HepG2 (cell line): ENCODE data around the gene ACAA2. TPM values are rescaled to one million over a fixed set of nuclear protein-coding genes. Genes with fewer than 3 reads are reported as not detected.
A peak's percentile ranks its signal among the peaks of the same experiment; 100 is the strongest.

Experiments
- CHCHD3 ChIP-seq: sonication (generic); formaldehyde crosslinking; IDR thresholded peaks from 2 replicates; pipeline ENCODE4 v1.8.0; 2022; ENCODE audit warnings: mild to moderate bottlenecking, missing genetic modification reagents, moderate library complexity
- CREB3 ChIP-seq: sonication (generic); formaldehyde crosslinking; IDR thresholded peaks from 2 replicates; pipeline ENCODE4 v1.5.0; 2020; ENCODE audit warnings: missing genetic modification reagents
- FOXO1 ChIP-seq: sonication (generic); formaldehyde crosslinking; IDR thresholded peaks from 2 replicates; pipeline ENCODE4 v1.4.0; 2020; ENCODE audit warnings: missing genetic modification reagents
- GATAD1 ChIP-seq: IDR thresholded peaks from 2 replicates; pipeline ENCODE4 v1.6.1; 2016; ENCODE audit warnings: missing genetic modification reagents, missing compliant biosample characterization
- HHEX ChIP-seq: IDR thresholded peaks from 2 replicates; pipeline ENCODE4 v1.6.1; 2016; ENCODE audit warnings: control low read depth
- HNF1B ChIP-seq: sonication (generic); formaldehyde crosslinking; IDR thresholded peaks from 2 replicates; pipeline ENCODE4 v1.5.1; 2020; ENCODE audit warnings: mild to moderate bottlenecking, moderate library complexity, missing genetic modification reagents
- HOXA7 ChIP-seq: sonication (generic); formaldehyde crosslinking; IDR thresholded peaks from 2 replicates; pipeline ENCODE4 v1.8.1; 2022; ENCODE audit warnings: mild to moderate bottlenecking, missing genetic modification reagents, moderate library complexity
- JUND ChIP-seq: sonication (generic); formaldehyde crosslinking; IDR thresholded peaks from 2 replicates; pipeline ENCODE4 v1.8.0; 2022; ENCODE audit warnings: mild to moderate bottlenecking, missing genetic modification reagents
- KLF13 ChIP-seq: sonication (generic); formaldehyde crosslinking; IDR thresholded peaks from 2 replicates; pipeline ENCODE4 v1.4.0; 2020; ENCODE audit warnings: mild to moderate bottlenecking, missing genetic modification reagents
- MEF2D ChIP-seq: sonication (generic); formaldehyde crosslinking; IDR thresholded peaks from 2 replicates; pipeline ENCODE4 v1.5.1; 2020; ENCODE audit warnings: mild to moderate bottlenecking, missing genetic modification reagents
- MEIS2 ChIP-seq: sonication (generic); formaldehyde crosslinking; IDR thresholded peaks from 2 replicates; pipeline ENCODE4 v1.9.0; 2021; ENCODE audit warnings: mild to moderate bottlenecking, missing genetic modification reagents
- RARA ChIP-seq: IDR thresholded peaks from 2 replicates; pipeline ENCODE4 v1.6.1; 2016; ENCODE audit warnings: missing genetic modification reagents, missing compliant biosample characterization
- RBM39 ChIP-seq: fragments of 200-400 bp; formaldehyde crosslinking; IDR thresholded peaks from one replicate; pipeline ENCODE4 v1.6.1; 2018; ENCODE audit warnings: antibody characterized with exemption, mild to moderate bottlenecking, low read depth, low read length; ENCODE audit not compliant: poor library complexity, severe bottlenecking
- REL ChIP-seq: sonication (generic); formaldehyde crosslinking; conservative IDR thresholded peaks from 2 replicates; pipeline ENCODE4 v1.8.0; 2022; ENCODE audit warnings: mild to moderate bottlenecking, missing genetic modification reagents, moderate library complexity
- SP1 ChIP-seq, 2 experiments: fragments of 450-650 bp in 1 of 2; sonication (generic) in 1 of 2; formaldehyde crosslinking in 1 of 2; IDR thresholded peaks; 2 replicates each; pipeline versions ENCODE4 v1.4.0 to v1.6.1; 2016 to 2020; ENCODE audit warnings: missing genetic modification reagents in 1 of 2
- THAP7 ChIP-seq: sonication (generic); formaldehyde crosslinking; IDR thresholded peaks from 2 replicates; pipeline ENCODE4 v1.8.1; 2023; ENCODE audit warnings: mild to moderate bottlenecking, missing genetic modification reagents
- TIGD3 ChIP-seq: sonication (generic); formaldehyde crosslinking; IDR thresholded peaks from 2 replicates; pipeline ENCODE4 v1.5.1; 2020; ENCODE audit warnings: mild to moderate bottlenecking, missing genetic modification reagents, borderline replicate concordance
- TRIM24 ChIP-seq: sonication (generic); formaldehyde crosslinking; IDR thresholded peaks from 2 replicates; pipeline ENCODE4 v1.8.0; 2022; ENCODE audit warnings: mild to moderate bottlenecking, missing genetic modification reagents
- ZNF205 ChIP-seq: IDR thresholded peaks from 2 replicates; pipeline ENCODE4 v1.6.1; 2018; ENCODE audit warnings: missing biosample characterization, missing genetic modification reagents
- ZNF292 ChIP-seq: sonication (generic); formaldehyde crosslinking; IDR thresholded peaks from 2 replicates; pipeline ENCODE4 v1.8.1; 2022; ENCODE audit warnings: mild to moderate bottlenecking, low read depth, missing genetic modification reagents, borderline replicate concordance
- ZNF350 ChIP-seq: sonication (generic); formaldehyde crosslinking; IDR thresholded peaks from 2 replicates; pipeline ENCODE4 v1.4.0; 2020; ENCODE audit warnings: mild to moderate bottlenecking, low read depth, missing genetic modification reagents, borderline replicate concordance
- ZNF414 ChIP-seq: sonication (generic); formaldehyde crosslinking; IDR thresholded peaks from 2 replicates; pipeline ENCODE4 v1.5.0; 2020; ENCODE audit warnings: missing genetic modification reagents
- ZNF496 ChIP-seq: sonication (generic); formaldehyde crosslinking; IDR thresholded peaks from 2 replicates; pipeline ENCODE4 v1.8.1; 2023; ENCODE audit warnings: mild to moderate bottlenecking, moderate library complexity, missing genetic modification reagents; ENCODE audit not compliant: insufficient replicate concordance
- ZNF556 ChIP-seq: sonication (generic); formaldehyde crosslinking; IDR thresholded peaks from 2 replicates; pipeline ENCODE4 v1.4.0; 2020; ENCODE audit warnings: mild to moderate bottlenecking, missing genetic modification reagents, borderline replicate concordance
- ZNF678 ChIP-seq: sonication (generic); formaldehyde crosslinking; IDR thresholded peaks from 2 replicates; pipeline ENCODE4 v1.4.0; 2020; ENCODE audit warnings: mild to moderate bottlenecking, missing genetic modification reagents
- ZNF749 ChIP-seq: sonication (generic); formaldehyde crosslinking; IDR thresholded peaks from 2 replicates; pipeline ENCODE4 v1.8.0; 2022; ENCODE audit warnings: mild to moderate bottlenecking, missing genetic modification reagents, moderate library complexity, borderline replicate concordance
- polyA plus RNA-seq, 8 experiments: library from polyadenylated mRNA; depleted of rRNA in 3 of 8; stranded (reverse) in 7 of 8; unstranded in 1 of 8; fragments of >200 nt; fragmentation: Illumina TruSeq in 4 of 8; extraction: Trizol in 4 of 8; gene quantifications; 2 replicates each; pipeline versions ENCODE4 v1.2.1 to v1.2.3, GENCODE V29; 2011 to 2016; ENCODE audit warnings: low read depth in 4 of 8, missing spikeins in 1 of 8, mixed read lengths in 1 of 8; ENCODE audit not compliant: insufficient read depth in 1 of 8
- total RNA-seq, 5 experiments: library from RNA; depleted of rRNA; stranded (reverse); fragments of >200 nt; fragmentation: Illumina TruSeq; extraction: Trizol; gene quantifications; 2 replicates each; pipeline ENCODE4 v1.2.3, GENCODE V29; 2016; ENCODE audit warnings: low read depth in 1 of 5

ACAA2 gene
- total and polyA plus RNA-seq, 2 of the 13 experiments (the other 11 are each of a cell fraction or from before 2014, with no cell fraction given), result 51.6 to 182 TPM

GRCh38 chr18:49814147-49814499 lies 790 bp upstream of the ACAA2 start (continued):
- TF ChIP-seq HOXA7 (no peak), ZNF678 (CRISPR knock-in tag) (no peak), ZNF496 (CRISPR knock-in tag) (no peak), JUND (CRISPR knock-in tag) (no peak), ZNF414 (CRISPR knock-in tag) (no peak), GATAD1 (no peak), TRIM24 (CRISPR knock-in tag) (no peak), FOXO1 (CRISPR knock-in tag) (no peak), CHCHD3 (CRISPR knock-in tag) (no peak), ZNF205 (CRISPR knock-in tag) (no peak), ZNF749 (CRISPR knock-in tag) (no peak), REL (CRISPR knock-in tag) (no peak), ZNF556 (CRISPR knock-in tag) (0 out of 2 replicates have a peak, but pooled peaks have one; percentile 21), KLF13 (no peak), ZNF292 (CRISPR knock-in tag) (no peak), RARA (CRISPR knock-in tag) (no peak), TIGD3 (CRISPR knock-in tag) (no peak), HNF1B (CRISPR knock-in tag) (no peak), MEF2D (CRISPR knock-in tag) (no peak), ZNF350 (CRISPR knock-in tag) (no peak), MEIS2 (no peak), RBM39 (no peak), THAP7 (CRISPR knock-in tag) (no peak), CREB3 (no peak), SP1 (IDR thresholded peaks at IDR 0.05) (no peak), SP1 (CRISPR knock-in tag; IDR thresholded peaks at IDR 0.05) (no peak), HHEX (CRISPR knock-in tag) (no peak)
